D721Med (cell line): ENCODE data around the gene NPAS2.

ENCODE experiments used
- DNase-seq: peaks from one replicate; pipeline ENCODE4 v3.0.0; 2011; ENCODE audit warnings: low spot score; ENCODE audit not compliant: insufficient read length
- FAIRE-seq: peaks from 2 replicates; lab custom pipeline; 2011; peaks lifted over from hg19 to GRCh38; lab: Jason Lieb, UNC
- CTCF ChIP-seq: IDR thresholded peaks from 2 replicates; pipeline ENCODE4 v1.5.1; 2012; ENCODE audit warnings: mild to moderate bottlenecking, control low read depth; ENCODE audit not compliant: insufficient read depth; ENCODE audit errors: missing control alignments

Gene NPAS2

GRCh38 chr2:100974712-100975520 lies 155.0 kb downstream of the NPAS2 start:
- DNase-seq, result no peak
- no peak for TF ChIP-seq CTCF

GRCh38 chr2:100975521-100975785 lies 155.5 kb downstream of the NPAS2 start:
- no peak for FAIRE-seq
- DNase-seq, result no peak
- no peak for TF ChIP-seq CTCF

More at GRCh38 chr2:100974712-100975520, 155.0 kb downstream of the NPAS2 start:
- FAIRE-seq, result no peak

GRCh38 chr2:100976061-100976460 lies 156.1 kb downstream of the NPAS2 start:
- FAIRE-seq (no peak), DNase-seq (no peak)
- TF ChIP-seq CTCF, result no peak

DNA sequence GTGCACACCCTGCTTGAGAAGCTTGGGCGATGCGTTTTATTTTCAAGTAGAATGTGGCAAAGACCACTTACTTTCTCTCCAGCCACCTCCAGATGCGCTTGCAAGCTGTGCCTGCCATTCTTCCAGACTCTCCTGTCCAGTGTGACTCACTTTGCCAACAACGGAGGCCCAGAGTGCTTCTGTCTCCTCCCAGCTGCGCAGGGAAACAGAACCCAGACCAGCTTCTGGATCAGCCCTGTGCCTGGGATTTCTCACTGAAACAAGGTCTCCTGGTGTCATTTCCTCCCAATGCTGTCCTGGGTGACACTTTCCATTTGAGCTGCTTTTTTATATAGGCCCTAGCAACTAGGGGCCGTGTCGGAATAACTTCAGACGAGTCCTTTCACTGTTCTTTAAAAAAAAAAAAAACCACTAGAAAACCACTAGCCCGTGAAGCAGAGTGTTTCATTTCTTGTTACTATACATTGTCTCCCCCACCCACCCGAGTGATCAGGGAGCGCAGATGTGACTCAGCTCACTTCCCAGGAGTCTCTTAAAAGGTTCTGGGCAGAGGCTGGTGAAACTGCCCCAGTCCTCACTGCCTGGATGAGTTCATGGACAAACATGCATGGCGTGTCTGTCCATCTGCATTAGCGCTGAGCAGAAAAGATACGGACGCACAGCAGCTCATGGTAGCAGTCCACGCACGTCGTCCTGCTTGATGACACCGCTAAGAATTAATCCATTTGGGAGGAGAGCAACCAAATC lies 156.9 kb downstream of the NPAS2 start:
- no peak for TF ChIP-seq CTCF
- FAIRE-seq, result no peak
- no peak for DNase-seq

DNA sequence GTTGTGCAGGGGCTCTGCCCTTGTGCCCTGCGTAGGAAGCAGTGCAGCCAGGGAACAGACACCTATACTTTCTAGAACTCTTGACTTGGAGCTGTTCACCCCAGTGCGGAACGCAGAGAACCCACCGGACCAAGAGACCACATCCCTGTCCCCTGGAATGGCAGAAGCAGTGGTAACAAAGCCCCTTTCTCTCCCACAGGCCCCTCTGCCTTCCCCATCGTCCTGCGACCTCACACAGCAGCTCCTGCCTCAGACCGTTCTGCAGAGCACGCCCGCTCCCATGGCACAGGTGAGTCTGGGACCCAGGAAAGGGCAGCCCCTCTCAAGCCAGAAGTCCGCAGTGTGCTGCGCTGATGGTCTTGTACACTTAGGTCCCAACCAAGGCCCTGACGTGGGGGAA lies 157.6 kb downstream of the NPAS2 start:
- TF ChIP-seq CTCF, result no peak
- FAIRE-seq, result no peak

DNA sequence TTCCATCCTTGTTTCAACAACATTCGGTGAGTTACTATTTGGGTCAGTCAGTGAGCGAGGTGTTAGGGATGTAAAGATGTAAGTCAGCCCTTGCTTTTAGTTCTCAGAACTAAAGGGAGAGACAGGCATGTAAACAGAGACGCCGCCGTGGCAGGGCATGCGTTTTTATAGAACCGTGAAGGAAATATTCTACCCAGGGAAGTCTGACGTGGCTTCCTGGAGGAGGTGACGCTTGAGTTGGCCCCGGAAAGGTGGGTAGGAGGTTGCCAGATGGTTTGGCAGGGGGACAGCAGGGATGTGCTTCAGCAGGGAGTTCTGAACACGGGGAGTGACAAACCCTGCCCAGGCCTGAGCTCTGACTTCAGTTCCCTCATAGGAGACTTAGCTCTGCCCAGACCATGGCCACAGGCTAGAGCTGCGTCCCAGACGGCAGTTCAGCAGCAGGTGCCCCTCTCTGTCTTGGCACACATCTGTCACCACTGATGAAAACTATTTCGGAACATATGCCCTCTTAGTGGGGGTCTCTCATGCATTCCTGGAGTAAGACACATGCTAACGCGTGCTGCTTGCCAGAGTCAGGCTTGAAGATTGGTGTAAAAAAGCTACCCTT lies 158.7 kb downstream of the NPAS2 start:
- DNase-seq, result no peak
- FAIRE-seq, result no peak
- no peak for TF ChIP-seq CTCF

More for the DNA sequence above, 157.6 kb downstream of the NPAS2 start:
- no peak for DNase-seq
